ENCODE results near the gene MTA3. TPM values are rescaled to one million over a fixed set of nuclear protein-coding genes. Genes with fewer than 3 reads are reported as not detected.
A peak's percentile ranks its signal among the peaks of the same experiment; 100 is the strongest.

The MTA3 gene
- total RNA-seq, 1 experiment from 2014 or later: 57.1 TPM

- ChIA-PET CTCF (no interaction called here), POLR2A (ENCODE audit: low non-redundant PET) (no interaction called here)
- intact Hi-C loops (cut with micrococcal nuclease; ENCODE audit: unreplicated experiment): no loop called here
- Histone ChIP-seq H3K36me3 (ENCODE audit: insufficient read depth, low read length, poor library complexity, severe bottlenecking) (peaks cover 5% of the 10 kb centered on the region), H3K27ac (ENCODE audit: low read depth, low read length, poor library complexity, severe bottlenecking) (peak overlapping the region; percentile 34), H3K4me3 (ENCODE audit: low read depth, low read length, poor library complexity, severe bottlenecking) (no peak overlapping the region), H3K4me1 (ENCODE audit: insufficient read depth, low read length, poor library complexity, severe bottlenecking) (peaks cover 20% of the 10 kb centered on the region), H3K27me3 (replicated peaks; ENCODE audit: insufficient read depth, low read depth, low read length, poor library complexity) (no peaks in the 10 kb centered on the region), H3K9me3 (ENCODE audit: low read depth, low read length, poor library complexity, severe bottlenecking) (no peaks in the 10 kb centered on the region)
- DNase-seq (ENCODE audit: low spot score): no peak
- no TSS peak for BruUV-seq (replicated peaks)
- TF ChIP-seq CTCF (conservative IDR thresholded peaks at IDR 0.05; ENCODE audit: low read depth, low read length) (no peak), EZH2 (IDR thresholded peaks at IDR 0.05; ENCODE audit: borderline replicate concordance, low read depth, low read length, poor library complexity, severe bottlenecking) (no peak)
These were observed 1.6 kb upstream of the MTA3 start for GRCh38 chr2:42566837-42567321.

DNA sequence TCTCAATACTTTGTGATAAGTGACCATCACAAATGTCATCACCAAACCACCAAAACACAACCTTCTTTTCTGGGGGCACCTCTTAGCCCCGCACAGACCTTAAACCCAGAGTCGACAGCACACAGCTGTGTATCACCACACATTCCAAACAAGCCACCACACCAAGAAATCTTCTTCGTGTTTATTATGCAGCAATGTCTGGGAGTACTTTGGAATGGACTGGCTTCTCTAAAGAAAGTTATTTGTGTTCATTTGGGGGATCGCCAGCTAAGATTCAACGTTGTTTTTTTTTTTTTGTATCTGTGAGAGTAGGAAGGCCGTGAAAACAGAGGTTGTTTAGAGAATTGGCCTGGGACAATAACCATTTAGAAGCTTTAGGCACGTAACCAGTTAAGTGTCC, 1.1 kb upstream of the MTA3 start:
- POLR2A ChIA-PET (ENCODE audit: low non-redundant PET): no interaction called here
- Histone ChIP-seq H3K4me3 (ENCODE audit: low read depth, low read length, poor library complexity, severe bottlenecking) (no peak overlapping the region), H3K27ac (ENCODE audit: low read depth, low read length, poor library complexity, severe bottlenecking) (peak overlapping the region; percentile 34), H3K27me3 (replicated peaks; ENCODE audit: insufficient read depth, low read depth, low read length, poor library complexity) (no peaks in the 10 kb centered on the region), H3K9me3 (ENCODE audit: low read depth, low read length, poor library complexity, severe bottlenecking) (no peaks in the 10 kb centered on the region), H3K36me3 (ENCODE audit: insufficient read depth, low read length, poor library complexity, severe bottlenecking) (peaks cover 5% of the 10 kb centered on the region), H3K4me1 (ENCODE audit: insufficient read depth, low read length, poor library complexity, severe bottlenecking) (peaks cover 20% of the 10 kb centered on the region)
- BruUV-seq (replicated peaks): no TSS peak
- DNase-seq (ENCODE audit: low spot score): peak; percentile 31
- CTCF ChIA-PET: no interaction called here
- TF ChIP-seq CTCF (conservative IDR thresholded peaks at IDR 0.05; ENCODE audit: low read depth, low read length) (no peak), EZH2 (IDR thresholded peaks at IDR 0.05; ENCODE audit: borderline replicate concordance, low read depth, low read length, poor library complexity, severe bottlenecking) (no peak)
- intact Hi-C loops (cut with micrococcal nuclease; ENCODE audit: unreplicated experiment): no loop called here

DNA sequence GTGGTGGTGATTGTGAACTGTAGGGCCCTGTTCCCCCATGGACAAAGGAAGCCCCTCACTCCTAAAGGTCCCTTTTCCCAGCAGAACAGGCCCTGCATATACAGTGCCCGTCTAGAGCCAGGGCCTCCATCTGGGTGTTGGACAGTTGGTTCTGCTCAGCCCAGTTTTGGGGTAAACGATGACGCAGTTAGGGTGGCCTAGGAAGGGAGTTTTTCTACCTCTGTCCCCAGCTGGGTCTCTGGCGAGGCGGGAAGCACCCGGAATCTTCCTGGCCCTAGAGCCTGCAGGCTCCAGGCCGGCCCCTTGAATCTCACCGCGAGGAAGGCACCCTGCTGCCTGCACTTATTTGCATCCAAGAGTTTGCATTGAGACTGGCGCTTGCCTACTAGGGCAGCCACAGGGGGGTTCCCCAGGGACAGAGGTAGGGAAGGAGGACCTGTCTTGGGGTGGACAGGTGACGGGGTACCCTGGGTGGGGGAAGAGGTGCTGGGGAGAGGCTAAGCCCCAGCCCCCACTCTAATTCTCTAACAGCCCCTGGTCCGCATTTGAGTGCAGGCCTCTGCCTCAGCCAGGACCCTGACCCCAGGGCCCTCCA, 529 bp upstream of the MTA3 start:
- H3K4me3 ChIP-seq (ENCODE audit: low read depth, low read length, poor library complexity, severe bottlenecking): peak overlapping the region; percentile 6
- no peaks in the 10 kb centered on the region for H3K9me3 ChIP-seq (ENCODE audit: low read depth, low read length, poor library complexity, severe bottlenecking)
- no TSS peak for BruUV-seq (replicated peaks)
- ChIA-PET POLR2A (ENCODE audit: low non-redundant PET) (no interaction called here), CTCF (no interaction called here)
- H3K27ac ChIP-seq (ENCODE audit: low read depth, low read length, poor library complexity, severe bottlenecking): peak overlapping the region; percentile 34
- no peak for TF ChIP-seq EZH2 (IDR thresholded peaks at IDR 0.05; ENCODE audit: borderline replicate concordance, low read depth, low read length, poor library complexity, severe bottlenecking)
- TF ChIP-seq CTCF (conservative IDR thresholded peaks at IDR 0.05; ENCODE audit: low read depth, low read length): no peak
- no peaks in the 10 kb centered on the region for H3K27me3 ChIP-seq (replicated peaks; ENCODE audit: insufficient read depth, low read depth, low read length, poor library complexity)
- intact Hi-C loops (cut with micrococcal nuclease; ENCODE audit: unreplicated experiment): no loop called here
- H3K4me1 ChIP-seq (ENCODE audit: insufficient read depth, low read length, poor library complexity, severe bottlenecking): peaks cover 20% of the 10 kb centered on the region
- H3K36me3 ChIP-seq (ENCODE audit: insufficient read depth, low read length, poor library complexity, severe bottlenecking): peaks cover 9% of the 10 kb centered on the region
- DNase-seq (ENCODE audit: low spot score): peak; percentile 82

Measured in A673 (cell line).